HepG2 (cell line): ENCODE data around the gene LTB4R.

ENCODE experiments used
- FOXJ3 ChIP-seq: sonication (generic); formaldehyde crosslinking; IDR thresholded peaks from 2 replicates; pipeline ENCODE4 v1.4.0; 2020; ENCODE audit warnings: missing genetic modification reagents, mild to moderate bottlenecking, borderline replicate concordance
- FOXM1 ChIP-seq: sonication (generic); formaldehyde crosslinking; IDR thresholded peaks from 2 replicates; pipeline ENCODE4 v1.5.0; 2020; ENCODE audit warnings: missing genetic modification reagents
- ZFX ChIP-seq: sonication (generic); formaldehyde crosslinking; IDR thresholded peaks from 2 replicates; pipeline ENCODE4 v1.4.0; 2020; ENCODE audit warnings: mild to moderate bottlenecking, low read depth, missing genetic modification reagents, moderate library complexity

DNA sequence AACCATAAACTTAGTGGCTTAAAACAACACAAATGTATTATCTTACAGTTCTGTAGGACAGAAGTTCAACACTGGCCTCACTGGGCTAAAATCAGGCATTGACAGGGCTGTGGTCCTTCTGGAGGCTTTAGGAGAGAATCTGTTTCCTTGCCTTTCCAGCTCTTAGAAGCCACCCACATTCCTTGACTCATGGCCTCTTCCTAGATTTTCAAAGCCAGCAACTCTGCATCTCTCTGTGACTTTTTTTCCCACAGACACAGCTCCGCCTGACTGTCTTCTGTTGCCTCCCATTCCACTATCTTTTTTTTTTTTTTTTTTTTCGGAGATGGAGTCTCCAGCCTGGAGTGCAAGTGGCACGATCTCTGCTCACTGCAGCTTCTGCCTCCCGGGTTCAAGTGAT, 44.9 kb downstream of the LTB4R start:
- TF ChIP-seq FOXJ3 (CRISPR knock-in tag), result no peak
- TF ChIP-seq ZFX (CRISPR knock-in tag), result no peak
- TF ChIP-seq FOXM1 (CRISPR knock-in tag), result no peak
